HCT116 (cell line): ENCODE data around the gene ZFP1. TPM values are rescaled to one million over a fixed set of nuclear protein-coding genes. Genes with fewer than 3 reads are reported as not detected.

Source experiments
- ATAC-seq: fragments of 200-7000 bp; cut with Tn5 transposase; 2 replicates; pipeline ENCODE4 v1.9.1; 2020; ENCODE audit warnings: mild to moderate bottlenecking, moderate library complexity
- BruUV-seq: library from RNA; stranded (reverse); fragments of 400-500 nt; replicated peaks from 2 replicates; lab custom pipeline; 2021; lab: Mats Ljungman, UMichigan
- CTCF ChIA-PET: fragments of 300-600 bp; sonication (Branson Sonifier 250); formaldehyde crosslinking; loops from one replicate; lab custom pipeline; 2021; ENCODE audit warnings: antibody characterized with exemption; lab: Charles Lee
- POLR2A ChIA-PET: fragments of 300-600, 350-600 bp; sonication (Branson Sonifier 250); formaldehyde crosslinking; loops from one replicate; lab custom pipeline; 2021; ENCODE audit warnings: antibody characterized with exemption; lab: Charles Lee
- RAD21 ChIA-PET, 2 experiments: fragments of 300-600 bp; sonication (Branson Sonifier 250); formaldehyde crosslinking; loops; one replicate each; lab custom pipeline; 2023; ENCODE audit warnings: low total read pairs in 2 of 2; ENCODE audit not compliant: uncharacterized antibody in 2 of 2, unreplicated experiment in 2 of 2, low non-redundant PET in 1 of 2; lab: Charles Lee
- DNase-seq: peaks from one replicate; pipeline ENCODE4 v3.0.0-alpha.2; 2010; ENCODE audit warnings: low read depth, low spot score
- H2AFZ ChIP-seq: fragments of 200-600 bp; shearing (Covaris generic), sonication (generic); 2 replicates; pipeline ENCODE4 v1.6.1; 2017; ENCODE audit warnings: low read depth, mixed run types, mixed read lengths, antibody characterized with exemption, low read length; ENCODE audit not compliant: poor library complexity, severe bottlenecking
- H3K27ac ChIP-seq: 2 replicates; pipeline ENCODE4 v1.5.1; 2012; ENCODE audit warnings: low read depth, low read length
- H3K27me3 ChIP-seq: fragments of 200-600 bp; sonication (generic); 2 replicates; pipeline ENCODE4 v1.6.1; 2016; ENCODE audit warnings: mixed run types, low read length, mixed read lengths; ENCODE audit not compliant: insufficient read depth
- H3K36me3 ChIP-seq, 2 experiments: fragments of 200-500 bp in 1 of 2; fragments of 200-600 bp in 1 of 2; sonication (Bioruptor generic) in 1 of 2; sonication (generic) in 1 of 2; 2 replicates each; pipeline versions ENCODE4 v1.5.1 to v1.6.1; 2014 to 2016; ENCODE audit warnings: low read length in 2 of 2, inconsistent platforms in 1 of 2, mixed read lengths in 1 of 2, mixed run types in 1 of 2; ENCODE audit not compliant: insufficient read depth in 2 of 2, control insufficient read depth in 1 of 2
- H3K4me1 ChIP-seq, 2 experiments: fragments of 200-600 bp in 1 of 2; sonication (generic) in 1 of 2; 2 replicates each; pipeline versions ENCODE4 v1.5.1 to v1.6.1; 2012 to 2017; ENCODE audit warnings: low read length in 2 of 2, inconsistent platforms in 1 of 2, mild to moderate bottlenecking in 1 of 2, mixed read lengths in 1 of 2, mixed run types in 1 of 2, moderate library complexity in 1 of 2; ENCODE audit not compliant: insufficient read depth in 2 of 2, control insufficient read depth in 1 of 2
- H3K4me2 ChIP-seq: fragments of 200-600 bp; sonication (generic); 2 replicates; pipeline ENCODE4 v1.6.1; 2017; ENCODE audit warnings: mixed run types, low read length, mixed read lengths
- H3K4me3 ChIP-seq, 2 experiments: fragments of 200-600 bp in 1 of 2; sonication (generic) in 1 of 2; replicated peaks in 1 of 2; 2 replicates each; pipeline ENCODE4 v1.5.1; 2011 to 2016; ENCODE audit warnings: low read length in 2 of 2, control low read depth in 1 of 2, low read depth in 1 of 2, mild to moderate bottlenecking in 1 of 2, mixed read lengths in 1 of 2, mixed run types in 1 of 2
- H3K79me2 ChIP-seq: fragments of 200-600 bp; sonication (generic); 2 replicates; pipeline ENCODE4 v1.6.1; 2017; ENCODE audit warnings: mild to moderate bottlenecking, mixed run types, low read length, moderate library complexity, mixed read lengths; ENCODE audit not compliant: insufficient read depth
- H3K9ac ChIP-seq: fragments of 200-600 bp; sonication (generic); 2 replicates; pipeline ENCODE4 v1.6.1; 2016; ENCODE audit warnings: low read length, mixed read lengths
- H3K9me2 ChIP-seq: fragments of 200-600 bp; sonication (generic), shearing (Covaris generic); 2 replicates; pipeline ENCODE4 v1.6.1; 2017; ENCODE audit warnings: mixed run types, mild to moderate bottlenecking, moderate library complexity; ENCODE audit not compliant: insufficient read depth
- H3K9me3 ChIP-seq, 2 experiments: fragments of 200-500 bp in 1 of 2; fragments of 200-600 bp in 1 of 2; sonication (Bioruptor generic) in 1 of 2; sonication (generic) in 1 of 2; 2 replicates each; pipeline ENCODE4 v1.6.1; 2014 to 2017; ENCODE audit warnings: low read length in 2 of 2, mixed read lengths in 2 of 2, inconsistent platforms in 1 of 2, low read depth in 1 of 2, mild to moderate bottlenecking in 1 of 2, mixed run types in 1 of 2, moderate library complexity in 1 of 2; ENCODE audit not compliant: control insufficient read depth in 1 of 2, insufficient read depth in 1 of 2
- H4K20me1 ChIP-seq: fragments of 200-600 bp; sonication (generic), shearing (Covaris generic); 2 replicates; pipeline ENCODE4 v1.6.1; 2017; ENCODE audit warnings: mixed run types, mild to moderate bottlenecking, moderate library complexity; ENCODE audit not compliant: insufficient read depth
- CBX3 ChIP-seq: IDR thresholded peaks from 2 replicates; pipeline ENCODE4 v1.6.1; 2012; ENCODE audit warnings: low read depth
- CEBPB ChIP-seq: IDR thresholded peaks from 2 replicates; pipeline ENCODE4 v1.6.1; 2012; ENCODE audit warnings: low read depth
- EGR1 ChIP-seq: IDR thresholded peaks from 2 replicates; pipeline ENCODE4 v1.6.1; 2012; ENCODE audit warnings: low read depth
- ELF1 ChIP-seq: IDR thresholded peaks from 2 replicates; pipeline ENCODE4 v1.6.1; 2012; ENCODE audit warnings: low read depth, borderline replicate concordance
- FOSL1 ChIP-seq: IDR thresholded peaks from 2 replicates; pipeline ENCODE4 v1.6.1; 2012; ENCODE audit warnings: low read depth
- JUND ChIP-seq: IDR thresholded peaks from 2 replicates; pipeline ENCODE4 v1.6.1; 2012
- RAD21 ChIP-seq: IDR thresholded peaks from 2 replicates; pipeline ENCODE4 v1.6.1; 2012; ENCODE audit warnings: low read depth, mild to moderate bottlenecking
- SIN3A ChIP-seq: IDR thresholded peaks from 2 replicates; pipeline ENCODE4 v1.6.1; 2012; ENCODE audit warnings: low read depth
- SRF ChIP-seq: IDR thresholded peaks from 2 replicates; pipeline ENCODE4 v1.6.1; 2012; ENCODE audit warnings: low read depth
- TCF7L2 ChIP-seq: IDR thresholded peaks from 2 replicates; pipeline ENCODE4 v1.7.0; 2011; ENCODE audit warnings: borderline replicate concordance, inconsistent platforms; ENCODE audit not compliant: insufficient read depth, insufficient read length; ENCODE audit errors: extremely low read depth
- ZFX ChIP-seq: fragments of 450-650 bp; IDR thresholded peaks from 2 replicates; pipeline ENCODE4 v1.6.1; 2017
- ZNF274 ChIP-seq: fragments of 200-500 bp; sonication (Bioruptor generic); IDR thresholded peaks from 2 replicates; pipeline ENCODE4 v1.6.1; 2014; ENCODE audit warnings: mild to moderate bottlenecking, low read depth, low read length, inconsistent platforms
- intact Hi-C: fragments of 100-400 bp; cut with micrococcal nuclease; formaldehyde crosslinking; loops from 2 replicates; pipeline ENCODE4 v1.10.0; 2022
- total RNA-seq: library from RNA; stranded (reverse); gene quantifications from one replicate; pipeline ENCODE4 v1.2.1, GENCODE V29; 2021; ENCODE audit not compliant: unreplicated experiment
- TF ChIP-seq, protein P1 (sequence below): IDR thresholded peaks from 2 replicates; pipeline ENCODE4 v1.6.1; 2012

ZFP1 gene
- total RNA-seq, 1 experiment from 2014 or later: 12.8 TPM

- ATAC-seq (no peak), DNase-seq (no peak)
- Histone ChIP-seq H3K36me3 (no peaks in the 10 kb centered on the region), H3K9ac (no peak overlapping the region), H3K4me3 (no peak overlapping the region), H3K79me2 (no peaks in the 10 kb centered on the region), H3K4me1 (no peaks in the 10 kb centered on the region), H3K4me2 (no peak overlapping the region), H3K9me2 (no peaks in the 10 kb centered on the region), H2AFZ (no peak overlapping the region), H3K27me3 (no peaks in the 10 kb centered on the region; the same call in 1 of the 2 replicates), H4K20me1 (no peaks in the 10 kb centered on the region), H3K27ac (no peak overlapping the region), H3K9me3 (no peaks in the 10 kb centered on the region)
- CTCF ChIA-PET: no interaction called here
- POLR2A ChIA-PET: no interaction called here
- RAD21 ChIA-PET: no interaction called here
- BruUV-seq: no TSS peak
- intact Hi-C loops: no loop called here
- TF ChIP-seq ELF1 (no peak), ZNF274 (no peak), ZFX (no peak), EGR1 (no peak), SIN3A (no peak), JUND (no peak), RAD21 (no peak), SRF (no peak), FOSL1 (no peak), CBX3 (no peak), CEBPB (no peak), TCF7L2 (no peak)
- TF ChIP-seq, protein P1, sequence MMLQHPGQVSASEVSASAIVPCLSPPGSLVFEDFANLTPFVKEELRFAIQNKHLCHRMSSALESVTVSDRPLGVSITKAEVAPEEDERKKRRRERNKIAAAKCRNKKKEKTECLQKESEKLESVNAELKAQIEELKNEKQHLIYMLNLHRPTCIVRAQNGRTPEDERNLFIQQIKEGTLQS: no peak
Measured at GRCh38 chr16:75193730-75194444, 45.6 kb downstream of the ZFP1 start.
